H9 (cell line): ENCODE measurements around the gene ICOSLG. TPM values are rescaled to one million over a fixed set of nuclear protein-coding genes. Genes with fewer than 3 reads are reported as not detected.

Source experiments
- DNase-seq: peaks from one replicate; pipeline ENCODE4 v3.0.0-alpha.2; 2017
- H2AFZ ChIP-seq: one replicate; pipeline ENCODE4 v1.6.1; 2013; ENCODE audit warnings: mild to moderate bottlenecking, low read length, control low read depth, moderate library complexity
- H2AK5ac ChIP-seq: 2 replicates; pipeline ENCODE4 v1.6.1; 2013; ENCODE audit warnings: low read length, control low read depth, mixed read lengths; ENCODE audit not compliant: insufficient read length
- H2BK120ac ChIP-seq: one replicate; pipeline ENCODE4 v1.6.1; 2013; ENCODE audit warnings: low read depth, mild to moderate bottlenecking, low read length, control low read depth, inconsistent platforms; ENCODE audit not compliant: poor library complexity, severe bottlenecking
- H2BK12ac ChIP-seq: 2 replicates; pipeline ENCODE4 v1.6.1; 2013; ENCODE audit warnings: low read length, control low read depth, mixed read lengths, low read depth; ENCODE audit not compliant: insufficient read length
- H2BK15ac ChIP-seq: 2 replicates; pipeline ENCODE4 v1.6.1; 2013; ENCODE audit warnings: low read depth, low read length, control low read depth
- H2BK20ac ChIP-seq: one replicate; pipeline ENCODE4 v1.6.1; 2013; ENCODE audit warnings: low read depth, mild to moderate bottlenecking, low read length, control low read depth, inconsistent platforms; ENCODE audit not compliant: poor library complexity, severe bottlenecking
- H2BK5ac ChIP-seq: 2 replicates; pipeline ENCODE4 v1.6.1; 2013; ENCODE audit warnings: low read length, control low read depth, mixed read lengths; ENCODE audit not compliant: insufficient read length
- H3K14ac ChIP-seq: 2 replicates; pipeline ENCODE4 v1.6.1; 2013; ENCODE audit warnings: low read length, control low read depth; ENCODE audit not compliant: insufficient read depth
- H3K18ac ChIP-seq: 2 replicates; pipeline ENCODE4 v1.6.1; 2013; ENCODE audit warnings: low read depth, mild to moderate bottlenecking, mixed read lengths, low read length, control low read depth; ENCODE audit not compliant: insufficient read length
- H3K23ac ChIP-seq: 2 replicates; pipeline ENCODE4 v1.6.1; 2013; ENCODE audit warnings: low read length, control low read depth, mixed read lengths, low read depth; ENCODE audit not compliant: insufficient read length
- H3K23me2 ChIP-seq: 2 replicates; pipeline ENCODE4 v1.6.1; 2013; ENCODE audit warnings: low read depth, mild to moderate bottlenecking, mixed read lengths, low read length, control low read depth; ENCODE audit not compliant: insufficient read length, poor library complexity, severe bottlenecking
- H3K27ac ChIP-seq: 2 replicates; pipeline ENCODE4 v1.5.1; 2013; ENCODE audit warnings: low read length, control low read depth, mixed read lengths, low read depth; ENCODE audit not compliant: insufficient read length
- H3K27me3 ChIP-seq: 2 replicates; pipeline ENCODE4 v1.6.1; 2013; ENCODE audit warnings: low read length, control low read depth, inconsistent platforms; ENCODE audit not compliant: insufficient read depth
- H3K4ac ChIP-seq: 2 replicates; pipeline ENCODE4 v1.6.1; 2013; ENCODE audit warnings: low read depth, mild to moderate bottlenecking, control low read depth, inconsistent platforms, low read length, moderate library complexity
- H3K4me1 ChIP-seq: 2 replicates; pipeline ENCODE4 v1.6.1; 2013; ENCODE audit warnings: low read length, control low read depth, inconsistent platforms; ENCODE audit not compliant: insufficient read depth
- H3K4me2 ChIP-seq: 2 replicates; pipeline ENCODE4 v1.6.1; 2013; ENCODE audit warnings: low read length, control low read depth, mixed read lengths; ENCODE audit not compliant: insufficient read length, insufficient read depth
- H3K56ac ChIP-seq: 2 replicates; pipeline ENCODE4 v1.6.1; 2013; ENCODE audit warnings: low read depth, mild to moderate bottlenecking, mixed read lengths, low read length, control low read depth; ENCODE audit not compliant: insufficient read length
- H3K79me1 ChIP-seq: 2 replicates; pipeline ENCODE4 v1.6.1; 2013; ENCODE audit warnings: low read depth, mild to moderate bottlenecking, moderate library complexity, low read length, control low read depth, inconsistent platforms; ENCODE audit not compliant: insufficient read depth, poor library complexity, severe bottlenecking
- H3K79me2 ChIP-seq: 2 replicates; pipeline ENCODE4 v1.6.1; 2013; ENCODE audit warnings: low read length, control low read depth, inconsistent platforms; ENCODE audit not compliant: insufficient read depth
- H3K9ac ChIP-seq: 2 replicates; pipeline ENCODE4 v1.6.1; 2013; ENCODE audit warnings: low read length, control low read depth, mixed read lengths; ENCODE audit not compliant: insufficient read length; ENCODE audit errors: extremely low read depth
- H3K9me3 ChIP-seq: one replicate; pipeline ENCODE4 v1.6.1; 2013; ENCODE audit warnings: low read depth, low read length, inconsistent platforms; ENCODE audit not compliant: control insufficient read depth
- H3T11ph ChIP-seq: one replicate; pipeline ENCODE4 v1.6.1; 2013; ENCODE audit warnings: mild to moderate bottlenecking, low read length, control low read depth, inconsistent platforms
- H4K20me1 ChIP-seq: one replicate; pipeline ENCODE4 v1.6.1; 2013; ENCODE audit not compliant: control insufficient read depth, insufficient read length, insufficient read depth
- H4K5ac ChIP-seq: 2 replicates; pipeline ENCODE4 v1.6.1; 2013; ENCODE audit warnings: low read depth, mild to moderate bottlenecking, mixed read lengths, low read length, control low read depth; ENCODE audit not compliant: insufficient read length
- H4K8ac ChIP-seq: replicated peaks from 2 replicates; pipeline ENCODE4 v1.6.1; 2013; ENCODE audit warnings: low read length, control low read depth, mixed read lengths, low read depth; ENCODE audit not compliant: insufficient read length
- H4K91ac ChIP-seq: 2 replicates; pipeline ENCODE4 v1.6.1; 2013; ENCODE audit warnings: low read depth, mild to moderate bottlenecking, moderate library complexity, mixed read lengths, low read length, control low read depth; ENCODE audit not compliant: insufficient read length
- H3K27ac Mint-ChIP-seq, 3 experiments: 2 replicates in 2 of 3; 3 replicates in 1 of 3; pipeline ENCODE4 v1.8.0; 2020 to 2021; ENCODE audit warnings: mixed read lengths in 3 of 3, mild to moderate bottlenecking in 1 of 3, moderate library complexity in 1 of 3
- H3K27me3 Mint-ChIP-seq: 2 replicates; pipeline ENCODE4 v1.8.0; 2021; ENCODE audit warnings: low read depth, mild to moderate bottlenecking, moderate library complexity, mixed read lengths
- H3K36me3 Mint-ChIP-seq, 3 experiments: 2 replicates in 2 of 3; 3 replicates in 1 of 3; pipeline ENCODE4 v1.8.0; 2020 to 2021; ENCODE audit warnings: low read depth in 3 of 3, mixed read lengths in 3 of 3; ENCODE audit not compliant: insufficient read depth in 1 of 3
- H3K4me1 Mint-ChIP-seq, 2 experiments: 2 replicates each; pipeline ENCODE4 v1.8.0; 2020; ENCODE audit warnings: mixed read lengths in 2 of 2
- H3K4me3 Mint-ChIP-seq, 2 experiments: 2 replicates in 1 of 2; 3 replicates in 1 of 2; pipeline ENCODE4 v1.8.0; 2020 to 2021; ENCODE audit warnings: mild to moderate bottlenecking in 2 of 2, mixed read lengths in 2 of 2, moderate library complexity in 1 of 2
- H3K9me3 Mint-ChIP-seq, 2 experiments: 2 replicates in 1 of 2; 3 replicates in 1 of 2; pipeline ENCODE4 v1.8.0; 2020; ENCODE audit warnings: mild to moderate bottlenecking in 2 of 2, mixed read lengths in 2 of 2, moderate library complexity in 1 of 2
- CTCF ChIP-seq: fragments of 200-600 bp; sonication (generic); conservative IDR thresholded peaks from 3 replicates; pipeline ENCODE4 v1.8.0; 2021; ENCODE audit warnings: antibody characterized with exemption, mild to moderate bottlenecking
- WGBS: extraction: QIAGEN DNeasy Blood & Tissue Kit; methylation state at CpG from one replicate; pipeline ENCODE4 v1.1.7; 2013; ENCODE audit warnings: missing lambda C conversion rate, low lambda C conversion rate, mixed read lengths; ENCODE audit not compliant: insufficient read length; ENCODE audit errors: extremely low coverage; 5-methylcytosine and 5-hydroxymethylcytosine counted together
- total RNA-seq: library from RNA; stranded (reverse); gene quantifications from 2 replicates; pipeline ENCODE4 v1.2.1, GENCODE V29; 2021

Gene ICOSLG
- total RNA-seq, 1 experiment from 2014 or later = 6.8 TPM

GRCh38 chr21:44263221-44263760 is 22.5 kb upstream of the ICOSLG start:
- Histone ChIP-seq H3T11ph (no peak overlapping the region), H3K79me2 (no peaks in the 10 kb centered on the region), H2BK12ac (no peak overlapping the region), H4K5ac (no peak overlapping the region), H3K27me3 (no peaks in the 10 kb centered on the region), H3K23me2 (no peaks in the 10 kb centered on the region), H3K4me1 (no peaks in the 10 kb centered on the region; the same call in 1 of the 2 replicates), H3K56ac (no peak overlapping the region), H3K79me1 (no peaks in the 10 kb centered on the region), H2AK5ac (no peak overlapping the region), H3K23ac (no peak overlapping the region), H4K20me1 (no peaks in the 10 kb centered on the region), H2BK5ac (no peak overlapping the region), H2BK20ac (no peak overlapping the region), H3K9me3 (no peaks in the 10 kb centered on the region), H3K18ac (no peak overlapping the region), H2BK15ac (no peak overlapping the region), H3K4ac (no peak overlapping the region), H3K14ac (no peak overlapping the region; the same call in 1 of the 2 replicates), H2BK120ac (no peak overlapping the region), H2AFZ (no peak overlapping the region), H3K27ac (no peak overlapping the region), H3K4me2 (no peak overlapping the region), H4K8ac (no peak overlapping the region), H3K9ac (no peak overlapping the region), H4K91ac (no peak overlapping the region)
- Mint-ChIP-seq H3K4me1 (peaks cover 5 to 8% of the 10 kb centered on the region in 2 experiments), H3K27ac (peak overlapping the region in 1 of 3 experiments; percentile 77; a peak in 2 of 7 replicates), H3K9me3 (no peaks in the 10 kb centered on the region), H3K4me3 (no peak overlapping the region), H3K27me3 (peaks cover 8% of the 10 kb centered on the region), H3K36me3 (no peaks in the 10 kb centered on the region; a peak in 1 of 7 replicates)
- no CpG with 5 or more reads among the region's 18 CpGs for WGBS
- TF ChIP-seq CTCF = no peak
- DNase-seq = peak; percentile 58
